Caco-2 (cell line): Measurements from ENCODE around the gene THADA. TPM values are rescaled to one million over a fixed set of nuclear protein-coding genes. Genes with fewer than 3 reads are reported as not detected.

Experiments
- BruUV-seq: library from RNA; stranded (reverse); fragments of 400-500 nt; replicated peaks from 2 replicates; lab custom pipeline; 2021; lab: Mats Ljungman, UMichigan
- CTCF ChIA-PET: fragments of 300-600 bp; sonication (Branson Sonifier 250); formaldehyde crosslinking; loops from one replicate; lab custom pipeline; 2022; ENCODE audit warnings: antibody characterized with exemption; lab: Charles Lee
- POLR2A ChIA-PET: fragments of 300-600 bp; sonication (Branson Sonifier 250); formaldehyde crosslinking; loops from one replicate; lab custom pipeline; 2022; ENCODE audit warnings: antibody characterized with exemption; lab: Charles Lee
- DNase-seq, 2 experiments: peaks; one replicate each; pipeline versions ENCODE4 v3.0.0 to v3.0.0-alpha.2; 2020 to 2022
- H3K27me3 ChIP-seq: replicated peaks from 2 replicates; pipeline ENCODE4 v1.6.0; 2011; ENCODE audit warnings: low read length; ENCODE audit not compliant: control insufficient read depth, insufficient read depth
- H3K36me3 ChIP-seq: 2 replicates; pipeline ENCODE4 v1.5.1; 2011; ENCODE audit warnings: low read length; ENCODE audit not compliant: control insufficient read depth, insufficient read depth
- H3K4me1 ChIP-seq: fragments of 250-450 bp; sonication (Bioruptor Pico); 2 replicates; pipeline ENCODE4 v1.5.1; 2020; ENCODE audit warnings: mild to moderate bottlenecking
- H3K4me3 ChIP-seq: 2 replicates; pipeline ENCODE4 v1.5.1; 2011; ENCODE audit warnings: low read depth, mild to moderate bottlenecking, control low read depth, low read length
- H3K9me3 ChIP-seq: fragments of 250-450 bp; sonication (Bioruptor Pico); 2 replicates; pipeline ENCODE4 v1.5.1; 2020; ENCODE audit warnings: mild to moderate bottlenecking, moderate library complexity
- H3K27ac Mint-ChIP-seq: one replicate; pipeline ENCODE4 v1.8.0; 2022; ENCODE audit warnings: mixed read lengths; ENCODE audit not compliant: unreplicated experiment
- H3K27me3 Mint-ChIP-seq: one replicate; pipeline ENCODE4 v1.8.0; 2022; ENCODE audit warnings: mixed read lengths; ENCODE audit not compliant: insufficient read depth, unreplicated experiment
- H3K36me3 Mint-ChIP-seq: one replicate; pipeline ENCODE4 v1.8.0; 2022; ENCODE audit warnings: mild to moderate bottlenecking, mixed read lengths; ENCODE audit not compliant: insufficient read depth, unreplicated experiment
- H3K4me1 Mint-ChIP-seq: one replicate; pipeline ENCODE4 v1.8.0; 2022; ENCODE audit warnings: low read depth, mixed read lengths; ENCODE audit not compliant: unreplicated experiment
- H3K4me3 Mint-ChIP-seq: one replicate; pipeline ENCODE4 v1.8.0; 2022; ENCODE audit warnings: mild to moderate bottlenecking, moderate library complexity, mixed read lengths; ENCODE audit not compliant: unreplicated experiment
- H3K9me3 Mint-ChIP-seq: one replicate; pipeline ENCODE4 v1.8.0; 2022; ENCODE audit warnings: mixed read lengths; ENCODE audit not compliant: unreplicated experiment
- intact Hi-C: fragments of 100-400 bp; cut with micrococcal nuclease; formaldehyde crosslinking; loops from one replicate; pipeline ENCODE4 v1.10.0; 2022; ENCODE audit not compliant: unreplicated experiment
- total RNA-seq: library from RNA; stranded (reverse); gene quantifications from 2 replicates; pipeline ENCODE4 v1.2.3, GENCODE V29; 2022
- TF ChIP-seq, protein P1 (sequence below), 2 experiments: fragments of 200-600 bp in 1 of 2; IDR thresholded peaks; 1 replicate in 1 of 2; 2 replicates in 1 of 2; pipeline versions ENCODE4 v1.5.1 to v1.8.0; 2011 to 2022; ENCODE audit warnings: antibody characterized with exemption in 1 of 2, control low read depth in 1 of 2, inconsistent platforms in 1 of 2, low read depth in 1 of 2, low read length in 1 of 2, mild to moderate bottlenecking in 1 of 2, moderate library complexity in 1 of 2; ENCODE audit not compliant: insufficient read depth in 1 of 2, severe bottlenecking in 1 of 2, unreplicated experiment in 1 of 2

The THADA gene
- total RNA-seq, 1 experiment from 2014 or later, result 33.8 TPM

DNA sequence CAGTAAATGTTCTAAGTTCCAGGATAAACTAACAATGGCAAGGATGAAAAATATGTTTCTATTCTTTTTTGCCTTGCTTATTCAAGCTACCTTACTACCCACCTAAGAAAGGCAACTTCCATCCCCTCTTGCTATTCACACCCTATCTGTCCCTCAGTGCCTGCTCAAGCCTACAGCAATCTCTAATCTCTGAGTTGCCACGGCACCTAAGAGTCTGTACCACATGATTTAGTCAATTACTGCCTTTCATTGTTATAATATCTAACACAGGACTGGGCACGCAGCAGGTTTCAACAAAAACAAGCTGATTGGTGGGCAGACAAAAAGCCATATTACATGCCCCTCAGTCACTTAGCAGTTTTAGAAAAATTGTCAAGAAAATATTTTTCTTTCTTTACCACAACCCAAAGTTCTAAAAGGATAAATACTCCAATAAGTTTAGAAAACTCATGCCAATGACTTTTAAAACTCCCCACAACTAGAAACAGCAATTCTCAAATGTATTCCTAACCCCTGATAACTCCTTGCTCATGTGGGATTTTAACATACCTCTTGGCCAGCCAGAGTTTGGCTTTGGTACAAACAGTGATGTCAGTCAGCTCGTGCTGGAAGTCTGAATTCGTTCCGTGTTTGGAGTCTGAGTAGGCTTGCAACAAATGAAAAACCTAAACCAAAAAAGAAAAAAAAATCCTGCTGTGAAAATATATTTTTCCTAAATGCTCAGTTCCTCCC lies 252.1 kb downstream of the THADA start:
- no peak overlapping the region for H3K4me3 Mint-ChIP-seq
- Histone ChIP-seq H3K9me3 (no peaks in the 10 kb centered on the region), H3K36me3 (no peaks in the 10 kb centered on the region), H3K27me3 (no peaks in the 10 kb centered on the region), H3K4me3 (no peak overlapping the region), H3K4me1 (peaks cover 16% of the 10 kb centered on the region)
- ChIA-PET CTCF (no interaction called here), POLR2A (no interaction called here)
- H3K9me3 Mint-ChIP-seq, result no peaks in the 10 kb centered on the region
- H3K27ac Mint-ChIP-seq, result no peak overlapping the region
- TF ChIP-seq, protein P1, sequence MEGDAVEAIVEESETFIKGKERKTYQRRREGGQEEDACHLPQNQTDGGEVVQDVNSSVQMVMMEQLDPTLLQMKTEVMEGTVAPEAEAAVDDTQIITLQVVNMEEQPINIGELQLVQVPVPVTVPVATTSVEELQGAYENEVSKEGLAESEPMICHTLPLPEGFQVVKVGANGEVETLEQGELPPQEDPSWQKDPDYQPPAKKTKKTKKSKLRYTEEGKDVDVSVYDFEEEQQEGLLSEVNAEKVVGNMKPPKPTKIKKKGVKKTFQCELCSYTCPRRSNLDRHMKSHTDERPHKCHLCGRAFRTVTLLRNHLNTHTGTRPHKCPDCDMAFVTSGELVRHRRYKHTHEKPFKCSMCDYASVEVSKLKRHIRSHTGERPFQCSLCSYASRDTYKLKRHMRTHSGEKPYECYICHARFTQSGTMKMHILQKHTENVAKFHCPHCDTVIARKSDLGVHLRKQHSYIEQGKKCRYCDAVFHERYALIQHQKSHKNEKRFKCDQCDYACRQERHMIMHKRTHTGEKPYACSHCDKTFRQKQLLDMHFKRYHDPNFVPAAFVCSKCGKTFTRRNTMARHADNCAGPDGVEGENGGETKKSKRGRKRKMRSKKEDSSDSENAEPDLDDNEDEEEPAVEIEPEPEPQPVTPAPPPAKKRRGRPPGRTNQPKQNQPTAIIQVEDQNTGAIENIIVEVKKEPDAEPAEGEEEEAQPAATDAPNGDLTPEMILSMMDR (IDR thresholded peaks at IDR 0.05; ENCODE audit: insufficient read depth in 1 of 2, low read depth in 1 of 2, low read length in 1 of 2, severe bottlenecking in 1 of 2, unreplicated experiment in 1 of 2), result no peak
- no peaks in the 10 kb centered on the region for H3K36me3 Mint-ChIP-seq
- H3K27me3 Mint-ChIP-seq, result no peaks in the 10 kb centered on the region
- intact Hi-C loops, result no loop called here
- no peak for DNase-seq
- no TSS peak for BruUV-seq
- H3K4me1 Mint-ChIP-seq, result peaks cover 28% of the 10 kb centered on the region

DNA sequence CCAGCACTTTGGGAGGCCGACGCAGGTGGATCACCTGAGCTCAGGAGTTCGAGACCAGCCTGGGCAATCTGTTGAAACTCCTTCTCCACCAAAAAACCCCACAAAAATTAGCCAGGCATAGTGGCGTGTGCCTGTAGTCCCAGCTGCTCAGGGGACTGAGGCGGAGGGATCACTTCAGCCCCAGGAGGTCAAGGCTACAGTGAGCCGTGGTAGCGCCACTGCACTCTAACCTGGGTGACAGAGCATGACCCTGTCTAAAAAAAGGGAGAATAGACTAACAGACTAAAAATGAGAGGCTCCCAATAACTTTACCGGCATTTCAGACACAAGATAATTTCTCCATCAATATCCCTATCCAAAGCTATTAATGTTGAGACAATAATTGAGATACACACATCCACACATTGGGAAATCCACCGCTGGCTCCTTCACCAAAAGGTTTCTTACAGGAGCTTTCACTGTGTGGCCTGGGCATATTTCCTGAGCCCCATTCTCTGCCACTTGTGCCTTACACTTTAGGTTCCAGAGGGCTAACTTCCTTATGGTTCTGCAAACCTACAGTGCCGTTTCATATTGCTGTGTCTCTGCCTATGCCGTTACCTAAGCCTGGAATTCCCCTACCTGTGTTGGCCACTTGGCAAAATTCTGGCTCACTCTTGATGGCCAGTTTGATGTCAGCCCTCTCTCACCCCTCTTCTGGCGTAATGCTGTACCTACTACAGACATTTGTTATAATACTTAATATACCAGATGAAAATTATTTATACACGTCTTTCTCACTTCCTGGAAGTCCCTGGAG lies 253.7 kb downstream of the THADA start:
- Histone ChIP-seq H3K27me3 (no peaks in the 10 kb centered on the region), H3K4me3 (no peak overlapping the region), H3K4me1 (peaks cover 12% of the 10 kb centered on the region), H3K9me3 (no peaks in the 10 kb centered on the region), H3K36me3 (no peaks in the 10 kb centered on the region)
- no peaks in the 10 kb centered on the region for H3K27me3 Mint-ChIP-seq
- TF ChIP-seq, protein P1 (IDR thresholded peaks at IDR 0.05; ENCODE audit: insufficient read depth in 1 of 2, low read depth in 1 of 2, low read length in 1 of 2, severe bottlenecking in 1 of 2, unreplicated experiment in 1 of 2), result no peak
- intact Hi-C loops, result no loop called here
- POLR2A ChIA-PET, result no interaction called here
- H3K36me3 Mint-ChIP-seq, result no peaks in the 10 kb centered on the region
- H3K27ac Mint-ChIP-seq, result no peak overlapping the region
- H3K9me3 Mint-ChIP-seq, result no peaks in the 10 kb centered on the region
- CTCF ChIA-PET, result no interaction called here
- peaks cover 19% of the 10 kb centered on the region for H3K4me1 Mint-ChIP-seq
- BruUV-seq, result no TSS peak
- no peak overlapping the region for H3K4me3 Mint-ChIP-seq
- no peak for DNase-seq

DNA sequence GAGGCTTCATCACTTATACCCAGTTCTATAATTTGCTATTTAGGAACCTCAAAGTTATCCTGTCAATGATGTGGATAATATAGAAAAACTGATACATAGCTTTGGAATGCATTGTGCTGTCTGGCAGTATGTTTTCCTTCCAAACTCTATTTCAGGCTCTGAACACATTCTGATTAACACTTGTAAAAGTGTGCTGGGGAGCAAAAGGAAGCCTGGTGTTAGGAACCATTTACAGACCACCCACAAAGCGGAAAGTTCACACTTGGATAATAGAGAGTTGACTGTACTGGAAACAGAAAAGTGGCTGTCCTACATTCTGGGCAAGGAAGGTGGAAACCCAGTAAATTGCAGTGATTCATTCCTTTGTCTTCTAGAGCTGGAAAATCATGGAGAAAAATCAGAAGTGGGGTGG lies 254.9 kb downstream of the THADA start:
- POLR2A ChIA-PET, result no interaction called here
- intact Hi-C loops, result no loop called here
- CTCF ChIA-PET, result no interaction called here

More for the DNA sequence above, 254.9 kb downstream of the THADA start:
- H3K27ac Mint-ChIP-seq, result no peak overlapping the region
- Histone ChIP-seq H3K27me3 (no peaks in the 10 kb centered on the region), H3K9me3 (no peaks in the 10 kb centered on the region), H3K36me3 (no peaks in the 10 kb centered on the region), H3K4me1 (peaks cover 12% of the 10 kb centered on the region), H3K4me3 (no peak overlapping the region)
- H3K4me3 Mint-ChIP-seq, result no peak overlapping the region
- no peaks in the 10 kb centered on the region for H3K36me3 Mint-ChIP-seq
- no peaks in the 10 kb centered on the region for H3K9me3 Mint-ChIP-seq
- TF ChIP-seq, protein P1 (IDR thresholded peaks at IDR 0.05; ENCODE audit: insufficient read depth in 1 of 2, low read depth in 1 of 2, low read length in 1 of 2, severe bottlenecking in 1 of 2, unreplicated experiment in 1 of 2), result no peak
- no peaks in the 10 kb centered on the region for H3K27me3 Mint-ChIP-seq
- DNase-seq, result no peak
- H3K4me1 Mint-ChIP-seq, result peaks cover 11% of the 10 kb centered on the region
- BruUV-seq, result no TSS peak
